ENCODE measurements around the gene MESP2.

MESP2 gene

DNA sequence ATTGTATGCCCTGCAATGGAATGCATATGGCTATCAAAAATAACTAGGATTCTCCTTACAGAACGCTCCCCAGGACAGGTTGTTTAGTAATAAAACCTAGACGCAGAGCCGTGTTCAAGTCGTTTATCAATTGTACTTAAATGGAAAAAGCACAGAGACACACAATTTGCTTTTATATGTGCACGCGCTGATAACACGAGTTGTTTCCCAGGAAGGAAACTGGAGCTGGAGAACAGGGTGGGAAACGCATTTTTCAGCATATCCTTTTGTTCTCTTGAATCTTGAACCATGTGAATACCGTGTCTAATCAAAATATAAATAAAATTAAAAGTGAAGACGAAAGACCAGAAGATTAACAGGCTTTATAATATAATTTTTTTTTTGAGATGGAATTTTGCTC, 42.2 kb downstream of the MESP2 start:
- DNase-seq, result no peak

DNA sequence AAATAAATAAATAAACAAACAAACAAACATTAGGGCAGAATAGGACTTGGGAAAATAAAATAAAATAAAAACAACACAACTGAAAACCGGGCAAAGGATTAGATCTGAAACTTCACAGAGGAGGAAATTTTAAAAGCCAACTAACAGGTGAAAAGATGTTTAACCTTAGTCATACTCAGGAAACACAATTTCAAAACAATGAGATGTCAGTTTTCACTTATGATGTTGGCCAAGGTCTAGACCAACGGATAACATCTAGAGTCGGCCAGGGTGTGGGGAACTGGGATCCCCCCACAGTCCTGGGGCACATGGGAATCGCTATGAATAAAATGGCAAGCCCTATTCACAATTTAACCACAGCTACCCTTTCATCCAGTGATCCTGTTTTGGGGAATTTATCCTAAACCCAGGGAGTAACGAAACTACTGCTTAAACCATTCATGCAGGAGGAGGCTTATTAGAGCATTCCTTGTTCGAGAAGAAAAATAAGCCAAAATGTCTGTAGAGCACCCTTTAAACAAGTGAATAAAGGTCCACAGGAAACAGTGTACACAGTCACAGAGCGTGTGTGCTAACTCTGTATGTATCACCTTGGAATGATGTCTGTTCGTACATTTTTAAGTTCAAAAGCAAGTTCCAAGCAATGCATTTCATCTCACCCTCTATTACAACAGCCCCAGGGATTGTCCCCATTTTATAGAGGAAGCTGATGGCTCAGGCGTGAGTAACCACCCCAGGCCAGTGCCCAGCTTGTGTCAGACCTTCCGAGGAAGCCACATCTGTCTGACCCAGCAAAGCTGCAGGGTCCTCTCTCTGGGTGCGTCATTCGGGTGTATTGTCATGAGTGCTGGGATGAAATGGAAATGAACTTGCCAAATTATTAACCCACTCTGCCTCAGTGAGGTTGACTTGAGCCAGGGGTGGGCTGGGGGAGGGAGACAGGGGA, 44.8 kb downstream of the MESP2 start:
- peak; percentile 94 to 98 (median 94) for DNase-seq

DNA sequence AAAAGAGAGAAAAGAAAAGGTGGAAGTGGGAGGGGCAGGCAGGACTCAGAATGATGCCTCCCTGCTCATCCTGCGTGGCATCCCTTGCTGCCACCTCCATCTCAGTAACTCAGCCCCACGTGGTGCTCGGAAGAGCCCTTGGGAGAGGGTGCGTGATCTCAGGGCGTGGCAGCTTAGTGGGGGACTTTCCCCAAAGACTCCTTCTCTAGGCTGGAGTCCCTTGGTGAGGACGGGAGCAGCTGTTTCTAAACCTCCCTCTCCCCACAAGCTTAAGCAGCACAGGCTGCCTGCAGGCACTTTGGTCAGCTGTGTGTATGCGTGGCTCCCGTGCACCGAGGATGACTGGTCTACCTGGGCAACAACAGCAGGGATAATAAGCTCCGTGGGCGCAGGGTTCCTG, 45.9 kb downstream of the MESP2 start:
- peak; percentile 78 to 87 (median 87) for DNase-seq

DNA sequence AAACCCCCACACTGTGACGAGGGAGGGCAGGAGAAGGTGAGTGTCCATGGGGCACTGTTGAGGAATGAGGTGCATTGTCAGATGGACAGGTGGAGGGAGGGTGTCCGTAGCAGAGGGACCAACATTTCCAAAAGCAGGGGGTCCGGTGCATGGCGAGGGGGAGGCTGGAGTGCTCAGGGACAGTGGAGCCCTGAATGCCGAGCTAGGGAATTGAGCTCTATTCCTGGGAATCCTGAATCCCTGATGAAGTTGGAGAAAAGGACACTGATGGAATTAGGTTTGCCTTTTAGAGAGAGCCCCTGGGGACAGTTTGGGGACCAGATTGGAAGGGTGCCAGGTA, 46.4 kb downstream of the MESP2 start:
- no peak for DNase-seq

DNA sequence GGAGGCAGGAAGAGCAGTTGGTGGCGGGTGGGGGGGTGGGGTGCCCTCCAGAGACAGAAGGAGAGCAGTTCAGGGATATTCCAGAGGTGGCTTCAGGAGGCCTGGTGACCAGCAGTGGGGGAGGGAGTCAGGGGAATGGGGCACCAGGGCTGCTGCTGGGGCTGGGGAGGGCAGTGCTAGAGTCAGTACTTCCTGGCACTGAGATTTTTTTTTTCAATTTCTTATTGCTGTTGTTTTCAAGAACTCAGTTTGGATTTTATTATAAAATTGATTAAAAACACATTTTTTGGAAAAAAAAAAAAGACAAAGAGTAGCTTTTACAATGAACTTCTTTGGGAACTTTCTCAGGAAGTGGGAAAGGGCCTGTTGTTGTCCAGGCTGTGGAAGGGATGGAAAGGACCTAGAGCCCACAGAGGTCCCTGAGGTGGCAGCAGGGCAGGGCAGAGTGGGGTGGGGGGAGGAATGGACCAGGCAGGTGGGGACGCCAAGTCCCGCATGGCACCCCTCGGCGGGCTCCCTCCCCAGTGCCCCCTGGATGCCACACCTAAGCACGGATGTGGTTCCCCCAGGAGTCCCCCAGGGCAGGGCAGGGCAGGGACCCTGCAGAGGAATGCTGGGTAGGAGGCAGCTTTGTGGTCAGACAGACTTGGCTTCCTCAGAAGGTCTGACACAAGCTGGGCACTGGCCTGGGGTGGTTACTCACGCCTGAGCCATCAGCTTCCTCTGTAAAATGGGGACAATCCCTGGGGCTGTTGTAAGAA, 47.0 kb downstream of the MESP2 start:
- peak; percentile 72 to 87 (median 86) for DNase-seq

GRCh38 chr15:89823836-89824606, 47.9 kb downstream of the MESP2 start:
- no peak for DNase-seq

GRCh38 chr15:89824607-89824867, 48.4 kb downstream of the MESP2 start:
- no peak for DNase-seq

- peak; percentile 80 to 95 (median 85) for DNase-seq
Observed at GRCh38 chr15:89825271-89825940, 49.3 kb downstream of the MESP2 start.

DNA sequence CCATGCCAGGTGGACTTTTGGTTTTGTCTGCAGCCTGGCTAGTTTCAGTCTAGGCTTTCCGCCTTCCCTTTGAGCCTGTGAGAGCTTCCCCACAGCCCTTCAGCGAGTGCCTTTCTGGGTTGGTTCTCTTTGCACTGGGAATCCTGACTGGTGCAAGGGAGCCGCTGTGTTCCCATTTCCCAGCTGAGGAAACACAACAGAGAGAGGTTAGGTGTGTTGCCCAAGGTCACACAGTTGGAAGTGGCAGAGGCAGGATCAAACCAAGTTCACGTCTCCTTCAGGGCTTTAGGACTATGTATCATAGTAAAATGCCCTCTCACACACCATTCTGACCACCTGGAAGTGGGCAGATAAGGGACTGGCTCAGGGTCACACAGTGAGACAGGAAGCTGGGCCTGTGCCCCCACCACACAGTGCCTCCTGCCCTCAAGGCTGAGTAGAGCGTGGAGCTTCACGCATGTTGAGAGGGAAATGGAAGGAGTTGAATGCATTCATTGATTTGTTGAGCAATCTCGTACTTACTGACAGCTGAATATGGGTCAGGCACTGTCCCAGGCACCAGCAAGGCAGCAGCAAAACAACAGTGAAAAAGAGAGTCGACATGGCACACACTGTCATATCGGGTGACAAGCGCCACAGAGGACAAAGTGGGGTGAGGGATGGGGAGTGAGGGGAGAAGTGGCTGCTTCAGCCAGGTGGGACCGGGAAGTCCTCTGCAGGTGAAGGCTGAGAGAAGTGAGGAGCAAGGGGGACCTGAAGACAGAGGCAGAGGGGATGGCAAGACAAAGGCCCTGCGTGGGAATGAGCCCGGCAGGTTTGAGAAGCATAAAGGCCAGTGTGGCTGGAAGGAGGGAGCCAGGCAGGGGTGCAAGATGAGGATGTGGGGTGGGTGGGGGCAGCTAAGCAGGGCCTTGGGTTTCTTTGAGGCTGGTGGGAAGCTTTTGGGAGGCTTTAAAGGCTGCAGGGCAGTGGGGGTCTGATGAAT, 50.8 kb downstream of the MESP2 start:
- peak in 2 of 4 experiments; percentile 27 to 42 for DNase-seq

GRCh38 chr15:89827829-89828228, 51.7 kb downstream of the MESP2 start:
- no peak for DNase-seq
